Testis (tissue), 3 donors: ENCODE measurements around the gene MANBA. TPM values are rescaled to one million over a fixed set of nuclear protein-coding genes. Genes with fewer than 3 reads are reported as not detected.

Experiments
- DNase-seq: peaks from one replicate; pipeline ENCODE4 v3.0.0-alpha.2; 2019
- H3K27ac ChIP-seq, 2 donors: fragments of 200-600 bp; sonication (generic); one replicate each; pipeline ENCODE4 v1.5.1; 2019
- H3K27me3 ChIP-seq: fragments of 200-600 bp; sonication (generic); one replicate; pipeline ENCODE4 v1.5.1; 2019
- H3K36me3 ChIP-seq: fragments of 200-600 bp; sonication (generic); one replicate; pipeline ENCODE4 v1.5.1; 2017; ENCODE audit warnings: low read depth; ENCODE audit errors: missing control alignments
- H3K4me1 ChIP-seq: fragments of 200-600 bp; sonication (generic); one replicate; pipeline ENCODE4 v1.5.1; 2019
- H3K4me3 ChIP-seq, 2 donors: fragments of 200-600 bp; sonication (generic); one replicate each; pipeline ENCODE4 v1.5.1; 2017 to 2019
- H3K9me3 ChIP-seq: fragments of 200-600 bp; sonication (generic); one replicate; pipeline ENCODE4 v1.5.1; 2017
- CTCF ChIP-seq, 3 experiments: fragments of 450-650 bp in 2 of 3; fragments of 200-600 bp in 1 of 3; sonication (generic) in 1 of 3; IDR thresholded peaks; one replicate each; pipeline ENCODE4 v1.5.1; 2016 to 2019; ENCODE audit warnings: antibody characterized with exemption in 3 of 3, mild to moderate bottlenecking in 2 of 3, moderate library complexity in 1 of 3
- POLR2A ChIP-seq: fragments of 450-650 bp; IDR thresholded peaks from one replicate; pipeline ENCODE4 v1.6.1; 2017; ENCODE audit warnings: antibody characterized with exemption, mild to moderate bottlenecking, moderate library complexity
- WGBS, 2 donors: methylation state at CpG; one replicate each; pipeline ENCODE4 v1.1.5; 2018; 5-methylcytosine and 5-hydroxymethylcytosine counted together
- intact Hi-C: fragments of 100-400 bp; cut with DNase I; formaldehyde crosslinking; loops from one replicate; pipeline ENCODE4 v1.15.1; 2023; ENCODE audit warnings: low total_unique reads
- polyA plus RNA-seq: library from polyadenylated mRNA; stranded (reverse); fragments of 350-450 nt; fragmentation: Illumina TruSeq; extraction: RNeasy Lipid Tissue Mini Kit (QIAGEN cat#74804); gene quantifications from one replicate; pipeline ENCODE4 v1.2.3, GENCODE V29; 2014; ENCODE audit warnings: low read depth, low replicate concordance; ENCODE audit not compliant: insufficient read depth
- total RNA-seq, 2 donors: library from RNA; depleted of rRNA; stranded (reverse); fragments of >200 nt; gene quantifications; one replicate each; pipeline ENCODE4 v1.2.3, GENCODE V29; 2016

Gene MANBA
- total and polyA plus RNA-seq, 3 donors from 2014 or later, result 9.2 to 22.7 (median 13.6) TPM

- Histone ChIP-seq H3K36me3 (no peaks in the 10 kb centered on the region), H3K9me3 (no peaks in the 10 kb centered on the region), H3K4me3 (no peak overlapping the region), H3K27me3 (no peaks in the 10 kb centered on the region), H3K27ac (no peak overlapping the region), H3K4me1 (no peaks in the 10 kb centered on the region)
- DNase-seq, result no peak
- TF ChIP-seq CTCF (IDR thresholded peaks at IDR 0.05), result no peak
- no peak for TF ChIP-seq POLR2A
- intact Hi-C loops, result no loop called here
- 55 to 79% methylated on average over 1 of the region's 1 CpG for WGBS, 2 donors
Observed at GRCh38 chr4:102675141-102675540, 85.6 kb downstream of the MANBA start.

GRCh38 chr4:102667001-102667400, 93.8 kb downstream of the MANBA start:
- Histone ChIP-seq H3K27me3 (no peaks in the 10 kb centered on the region), H3K9me3 (no peaks in the 10 kb centered on the region), H3K4me3 (no peak overlapping the region), H3K4me1 (no peaks in the 10 kb centered on the region), H3K27ac (no peak overlapping the region), H3K36me3 (no peaks in the 10 kb centered on the region)
- WGBS, 2 donors, result 77 to 83% methylated on average over 1 of the region's 1 CpG
- TF ChIP-seq POLR2A, result no peak
- no peak for TF ChIP-seq CTCF (IDR thresholded peaks at IDR 0.05)
- intact Hi-C loops, result no loop called here
- no peak for DNase-seq

GRCh38 chr4:102665527-102665926, 95.2 kb downstream of the MANBA start:
- no peak for TF ChIP-seq POLR2A
- TF ChIP-seq CTCF (IDR thresholded peaks at IDR 0.05), result no peak
- Histone ChIP-seq H3K4me3 (no peak overlapping the region), H3K4me1 (no peaks in the 10 kb centered on the region), H3K36me3 (no peaks in the 10 kb centered on the region), H3K9me3 (no peaks in the 10 kb centered on the region), H3K27ac (no peak overlapping the region), H3K27me3 (no peaks in the 10 kb centered on the region)
- DNase-seq, result no peak
- intact Hi-C loops, result no loop called here
- 93 to 95% methylated on average over 3 of the region's 3 CpGs for WGBS, 2 donors

- 88 to 93% methylated on average over 1 of the region's 1 CpG for WGBS, 2 donors
- Histone ChIP-seq H3K27ac (no peak overlapping the region), H3K27me3 (no peaks in the 10 kb centered on the region), H3K4me1 (no peaks in the 10 kb centered on the region), H3K9me3 (no peaks in the 10 kb centered on the region), H3K36me3 (no peaks in the 10 kb centered on the region), H3K4me3 (no peak overlapping the region)
- intact Hi-C loops, result no loop called here
- DNase-seq, result no peak
- TF ChIP-seq CTCF (IDR thresholded peaks at IDR 0.05) (no peak), POLR2A (no peak)
Observed at GRCh38 chr4:102663073-102663472, 97.7 kb downstream of the MANBA start.

GRCh38 chr4:102657206-102657605, 103.6 kb downstream of the MANBA start:
- no peak for DNase-seq
- Histone ChIP-seq H3K36me3 (no peaks in the 10 kb centered on the region), H3K9me3 (no peaks in the 10 kb centered on the region), H3K27ac (no peak overlapping the region), H3K4me1 (no peaks in the 10 kb centered on the region), H3K27me3 (no peaks in the 10 kb centered on the region), H3K4me3 (no peak overlapping the region)
- TF ChIP-seq POLR2A (no peak), CTCF (IDR thresholded peaks at IDR 0.05) (no peak)
- 78 to 80% methylated on average over 5 of the region's 5 CpGs for WGBS, 2 donors
- intact Hi-C loops, result no loop called here
